A549 treated with AZD2906 at 1 μM for 4 hours (cell line): Measurements from ENCODE around the gene MBD1. TPM values are rescaled to one million over a fixed set of nuclear protein-coding genes. Genes with fewer than 3 reads are reported as not detected.

ENCODE experiments used
- total RNA-seq: library from RNA; stranded (reverse); fragments of 200-300 nt; extraction: Qiagen RNA extraction; gene quantifications from 5 replicates; pipeline ENCODE4 v1.2.3, GENCODE V29; 2022

Gene MBD1
- total RNA-seq: 32.9 to 36.6 TPM (median 34.8 TPM) in 5 replicates

GRCh38 chr18:50281295-50281971 is at the start of gene MBD1:
Gene MBD1, minus strand, starts transcription at chr18:50281523. Its CDS starts 1,531 bp downstream, at chr18:50279992.

GRCh38 chr18:50287441-50288347 is 6.4 kb upstream of the MBD1 start, which contains the start of gene CXXC1:
Gene CXXC1, minus strand, starts transcription at chr18:50287692. Its CDS starts 103 bp downstream, at chr18:50287589.

DNA sequence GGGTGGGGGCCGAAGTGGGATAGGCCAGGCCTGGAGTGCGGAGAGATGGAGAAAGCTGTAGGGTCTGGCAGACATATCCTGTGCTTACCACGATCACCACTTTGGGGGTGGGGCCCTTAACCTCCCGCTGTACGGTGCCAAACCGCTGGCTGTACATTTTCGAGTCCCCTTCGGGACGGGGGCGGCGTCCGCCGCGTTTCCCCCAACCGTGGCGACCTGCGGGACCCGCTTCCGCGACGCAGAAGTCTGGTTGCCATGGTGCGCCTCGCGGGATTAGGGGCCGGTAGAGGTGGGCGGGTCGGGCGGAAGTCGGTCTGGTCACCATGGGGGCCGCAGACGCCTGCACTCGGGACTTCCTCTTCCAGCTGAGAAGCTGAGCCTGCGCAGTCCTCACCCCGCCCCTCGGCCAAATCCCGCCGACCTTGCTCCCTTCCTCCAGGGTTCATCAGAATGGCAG is 15.0 kb downstream of the MBD1 start, which contains the start of gene CFAP53:
Gene CFAP53 (minus strand): TSS at position 248 of the 457 bp plus-strand sequence. CDS start 91 bp downstream, at position 157.

Other genes with a start within 250 kb of the MBD1 start
- gene MYO5B, start 86.4 kb downstream of the MBD1 start, total RNA-seq: 6.7 to 8.7 TPM (median 8.0 TPM) in 5 replicates
- gene CFAP53, start 15.0 kb downstream of the MBD1 start, total RNA-seq: 0.22 to 0.39 TPM (median 0.24 TPM) in 5 replicates
- gene CXXC1, start 6.2 kb upstream of the MBD1 start, total RNA-seq: 36.0 to 45.4 TPM (median 41.4 TPM) in 5 replicates
- gene SKA1, start 93.5 kb upstream of the MBD1 start, total RNA-seq: 10.0 to 14.8 TPM (median 10.6 TPM) in 5 replicates